Esophagus (tissue), 2 donors: ENCODE data around the gene ABCA9. TPM values are rescaled to one million over a fixed set of nuclear protein-coding genes. Genes with fewer than 3 reads are reported as not detected.
A peak's percentile ranks its signal among the peaks of the same experiment; 100 is the strongest.

Experiments used
- H3K27ac ChIP-seq, 2 donors: one replicate each; pipeline ENCODE4 v1.5.1; 2013; ENCODE audit warnings: low read depth in 2 of 2, mild to moderate bottlenecking in 2 of 2, inconsistent platforms in 1 of 2, low read length in 1 of 2, moderate library complexity in 1 of 2
- H3K27me3 ChIP-seq, 2 donors: one replicate each; pipeline ENCODE4 v1.6.1; 2013; ENCODE audit warnings: low read length in 2 of 2, control low read depth in 1 of 2, mild to moderate bottlenecking in 1 of 2; ENCODE audit not compliant: insufficient read depth in 2 of 2, control insufficient read depth in 1 of 2
- H3K36me3 ChIP-seq, 2 donors: one replicate each; pipeline ENCODE4 v1.6.1; 2013; ENCODE audit warnings: low read length in 1 of 2; ENCODE audit not compliant: control insufficient read depth in 2 of 2, insufficient read depth in 2 of 2
- H3K4me1 ChIP-seq, 2 donors: one replicate each; pipeline ENCODE4 v1.6.1; 2013; ENCODE audit warnings: low read length in 1 of 2; ENCODE audit not compliant: control insufficient read depth in 2 of 2, insufficient read depth in 2 of 2
- H3K4me3 ChIP-seq, 2 donors: one replicate each; pipeline ENCODE4 v1.5.1; 2013; ENCODE audit warnings: low read length in 2 of 2, mild to moderate bottlenecking in 2 of 2, low read depth in 1 of 2, moderate library complexity in 1 of 2
- H3K9me3 ChIP-seq, 2 donors: one replicate each; pipeline ENCODE4 v1.6.1; 2013; ENCODE audit warnings: mild to moderate bottlenecking in 2 of 2, low read depth in 1 of 2, low read length in 1 of 2, moderate library complexity in 1 of 2; ENCODE audit not compliant: control insufficient read depth in 2 of 2, insufficient read depth in 1 of 2
- WGBS, 2 donors: extraction: QIAGEN DNeasy Blood & Tissue Kit; methylation state at CpG; one replicate each; pipeline ENCODE4 v1.1.7; 2013; 5-methylcytosine and 5-hydroxymethylcytosine counted together
- polyA plus RNA-seq, 2 donors: library from polyadenylated mRNA; stranded (reverse); fragments of 200-250 nt; gene quantifications; one replicate each; pipeline ENCODE4 v1.2.3, GENCODE V29; 2013
- donor health status: healthy with polysubstance abuse.
- donor health status: Bipolar disorder and iron deficiency.

The ABCA9 gene
- polyA plus RNA-seq, 2 donors: 0.69 to 2.2 TPM

DNA sequence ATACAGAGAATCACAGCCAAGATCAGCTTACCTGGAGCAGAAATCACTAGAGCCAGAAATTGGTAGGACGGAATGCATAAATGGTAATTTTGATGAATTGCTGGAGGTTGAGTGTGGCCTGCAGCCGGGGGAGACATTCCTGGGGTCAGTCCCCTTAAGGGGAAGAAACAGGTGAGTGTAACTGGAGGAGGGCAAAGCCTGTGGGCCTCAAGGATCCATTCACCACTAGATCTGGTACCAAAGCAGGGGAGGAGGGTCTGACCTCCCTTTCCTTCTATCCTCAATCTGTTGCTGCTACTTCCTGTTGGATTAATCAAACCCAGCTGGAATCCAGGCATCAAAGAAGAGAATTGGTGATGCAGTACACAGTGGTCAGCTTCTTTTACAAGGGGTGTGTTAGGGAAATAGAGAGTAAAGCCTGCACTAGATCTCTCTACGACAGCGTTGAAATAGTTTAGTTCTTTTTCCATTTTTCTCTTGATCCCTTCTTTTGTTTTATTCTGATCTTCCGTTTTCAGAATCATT, 8.6 kb upstream of the ABCA9 start:
- Histone ChIP-seq H3K9me3 (no peaks in the 10 kb centered on the region), H3K27me3 (no peaks in the 10 kb centered on the region), H3K27ac (no peak overlapping the region), H3K4me3 (no peak overlapping the region), H3K36me3 (no peaks in the 10 kb centered on the region), H3K4me1 (no peaks in the 10 kb centered on the region)
- WGBS, 2 donors: 87 to 90% methylated on average over 5 of the region's 5 CpGs

DNA sequence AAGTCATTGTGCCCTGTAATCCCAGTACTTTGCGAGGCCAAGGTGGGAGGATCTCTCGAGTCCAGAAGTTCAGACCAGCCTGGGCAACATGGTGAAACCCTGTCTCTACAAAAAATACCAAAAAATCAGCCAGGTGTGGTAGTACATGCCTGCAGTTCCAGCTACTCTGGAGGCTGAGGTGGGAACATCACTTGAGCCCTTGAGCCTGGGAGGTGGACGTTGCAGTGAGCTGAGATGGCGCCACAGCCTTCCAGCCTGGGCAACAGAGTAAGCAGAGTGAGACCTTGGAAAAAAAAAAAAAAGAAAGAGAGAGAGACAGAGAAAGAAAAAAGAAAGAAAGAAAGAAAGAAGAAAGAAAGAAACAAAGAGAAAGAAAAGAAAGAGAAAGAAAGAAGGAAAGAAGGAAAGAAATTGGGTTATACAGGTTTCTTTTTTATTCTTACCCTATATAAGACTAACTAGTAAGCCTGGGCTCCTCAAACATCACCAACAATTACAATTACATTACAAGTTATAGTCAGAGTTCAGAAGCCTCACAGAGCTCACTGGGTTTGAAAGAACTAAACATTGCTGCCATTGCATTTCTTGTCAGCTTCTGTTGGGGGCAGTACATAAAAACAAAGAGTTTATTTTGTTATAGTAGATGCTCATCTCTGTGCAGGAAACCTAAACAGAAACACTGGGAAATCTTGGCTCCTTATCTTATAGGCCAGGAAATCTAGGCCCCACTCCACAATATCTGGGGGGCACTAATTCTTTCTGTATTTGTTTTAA, 6.7 kb upstream of the ABCA9 start:
- Histone ChIP-seq H3K4me1 (no peaks in the 10 kb centered on the region), H3K4me3 (no peak overlapping the region), H3K27me3 (no peaks in the 10 kb centered on the region), H3K9me3 (no peaks in the 10 kb centered on the region), H3K36me3 (no peaks in the 10 kb centered on the region), H3K27ac (no peak overlapping the region)
- 92 to 93% methylated on average over 4 of the region's 4 CpGs for WGBS, 2 donors

DNA sequence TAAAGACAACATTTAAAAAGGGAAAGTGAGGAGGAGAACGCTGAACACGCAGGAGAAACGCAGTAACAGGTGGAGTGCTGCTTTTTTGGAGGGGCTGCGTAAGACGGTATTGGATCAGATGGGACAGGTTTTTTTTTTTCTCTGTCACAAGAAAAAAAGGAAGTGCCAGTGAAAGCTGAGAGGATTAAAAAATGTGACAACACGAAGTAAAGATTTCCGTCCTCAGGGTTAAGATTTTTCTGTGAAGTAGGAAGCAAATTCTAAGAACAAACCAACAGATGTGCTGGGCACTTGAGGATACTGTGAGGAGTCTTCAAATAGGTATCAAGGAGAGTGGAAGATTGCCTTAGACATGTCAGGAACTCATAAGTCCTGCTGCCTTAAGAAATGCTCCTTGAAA, 5.8 kb upstream of the ABCA9 start:
- WGBS, 2 donors: 76 to 81% methylated on average over 7 of the region's 7 CpGs
- no peaks in the 10 kb centered on the region for H3K9me3 ChIP-seq
- no peak overlapping the region for H3K4me3 ChIP-seq
- no peaks in the 10 kb centered on the region for H3K27me3 ChIP-seq
- H3K27ac ChIP-seq: no peak overlapping the region
- H3K4me1 ChIP-seq: no peaks in the 10 kb centered on the region
- H3K36me3 ChIP-seq: no peaks in the 10 kb centered on the region

DNA sequence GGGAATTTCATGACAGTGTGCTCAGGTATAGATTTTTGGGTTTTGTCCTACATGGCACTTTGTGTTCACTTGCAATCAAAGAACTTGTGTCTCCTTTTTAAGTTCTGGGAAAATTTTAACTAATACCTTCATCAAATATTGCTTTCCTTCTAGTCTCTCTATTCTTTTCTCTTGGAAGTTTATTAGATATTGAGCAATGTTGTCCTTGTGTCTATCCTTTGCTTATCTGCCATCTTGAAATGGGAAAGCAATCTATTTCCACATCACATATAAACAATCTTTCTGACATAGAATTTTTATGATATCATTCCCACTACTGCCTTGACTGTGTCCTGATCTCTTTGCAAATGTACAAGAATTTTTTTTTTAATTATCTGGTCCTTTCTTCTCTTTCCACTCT, 4.4 kb upstream of the ABCA9 start:
- Histone ChIP-seq H3K4me3 (no peak overlapping the region), H3K27me3 (no peaks in the 10 kb centered on the region), H3K9me3 (no peaks in the 10 kb centered on the region), H3K27ac (no peak overlapping the region), H3K4me1 (no peaks in the 10 kb centered on the region), H3K36me3 (no peaks in the 10 kb centered on the region)

DNA sequence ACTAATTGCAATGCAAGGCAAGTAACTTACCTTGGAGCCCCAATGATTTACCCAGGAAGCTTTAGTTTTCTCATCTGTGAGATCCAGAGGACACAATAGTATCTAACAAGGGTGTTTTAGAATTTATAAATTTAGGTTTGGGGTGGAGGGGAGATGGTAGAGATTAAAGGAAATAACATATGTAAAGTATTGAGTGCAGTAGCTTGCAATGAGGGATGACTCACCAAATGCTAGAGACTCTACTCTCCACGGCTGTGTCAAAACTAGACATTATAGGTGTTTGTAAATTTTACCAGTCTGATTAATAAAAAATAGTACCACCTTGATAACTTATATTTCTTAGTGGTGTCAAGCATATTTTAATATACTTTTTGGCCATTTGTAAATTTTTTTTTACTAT, 3.7 kb upstream of the ABCA9 start:
- WGBS, 2 donors: 65 to 69% methylated on average over 1 of the region's 1 CpG
- Histone ChIP-seq H3K9me3 (no peaks in the 10 kb centered on the region), H3K4me1 (no peaks in the 10 kb centered on the region), H3K36me3 (no peaks in the 10 kb centered on the region), H3K27ac (no peak overlapping the region), H3K4me3 (no peak overlapping the region), H3K27me3 (no peaks in the 10 kb centered on the region)

DNA sequence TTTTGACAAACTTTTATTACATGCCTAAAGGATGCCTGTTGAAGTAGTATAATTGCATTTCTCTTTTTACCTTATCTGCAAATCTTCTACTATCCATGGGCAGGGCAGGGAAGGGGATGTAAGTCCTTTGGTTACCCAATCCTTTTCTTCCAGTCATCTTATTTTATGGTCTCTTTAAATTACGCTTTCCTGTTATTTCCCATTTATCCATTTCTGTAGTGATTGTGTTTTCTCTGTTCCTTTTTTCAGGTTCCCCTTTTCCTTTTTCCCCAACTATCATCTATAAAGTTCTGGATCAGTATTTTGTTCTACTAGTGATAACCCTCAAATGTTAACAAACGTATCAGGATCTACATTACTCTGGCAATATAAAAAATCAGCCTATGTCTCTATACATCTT, 3.3 kb upstream of the ABCA9 start:
- no peaks in the 10 kb centered on the region for H3K9me3 ChIP-seq
- no peaks in the 10 kb centered on the region for H3K27me3 ChIP-seq
- no peaks in the 10 kb centered on the region for H3K36me3 ChIP-seq
- no peak overlapping the region for H3K27ac ChIP-seq
- H3K4me3 ChIP-seq: no peak overlapping the region
- no peaks in the 10 kb centered on the region for H3K4me1 ChIP-seq
- 83 to 84% methylated on average over 2 of the region's 2 CpGs for WGBS, 2 donors

DNA sequence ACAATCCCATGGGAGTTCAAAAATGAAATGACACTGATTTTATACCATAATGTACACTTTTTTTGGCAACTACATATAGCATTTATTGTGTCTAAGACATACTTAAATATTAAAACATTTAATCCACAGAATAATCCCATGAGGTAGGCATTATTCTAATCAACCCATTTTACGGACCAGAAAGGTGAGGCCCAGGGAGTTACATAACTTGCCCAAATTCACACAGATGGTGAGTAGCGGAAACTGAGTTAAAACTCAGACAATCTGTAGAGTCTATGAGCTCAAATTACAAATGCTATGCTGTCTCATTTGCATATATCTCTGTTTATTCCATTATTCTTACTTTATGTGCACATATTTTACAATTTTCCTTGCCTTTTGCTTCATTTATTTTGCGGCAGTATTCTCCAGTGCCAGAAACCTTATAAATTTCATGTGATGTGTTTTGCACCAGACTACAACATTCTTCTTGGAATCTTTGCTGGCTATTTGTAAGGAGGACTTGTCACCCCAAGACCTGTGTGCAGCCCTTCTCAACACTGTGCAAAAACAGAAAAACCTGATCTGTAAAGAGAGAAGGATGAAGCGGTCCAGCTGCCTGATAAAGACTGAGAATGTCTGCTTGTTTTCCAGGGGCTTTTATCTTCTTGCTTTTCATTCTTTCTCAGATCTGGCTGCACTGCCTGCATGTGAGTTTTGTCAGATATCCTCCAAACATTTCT, 2.3 kb upstream of the ABCA9 start:
- Histone ChIP-seq H3K9me3 (no peaks in the 10 kb centered on the region), H3K36me3 (no peaks in the 10 kb centered on the region), H3K4me1 (no peaks in the 10 kb centered on the region), H3K27me3 (no peaks in the 10 kb centered on the region), H3K4me3 (no peak overlapping the region), H3K27ac (no peak overlapping the region)
- 85 to 88% methylated on average over 4 of the region's 4 CpGs for WGBS, 2 donors

DNA sequence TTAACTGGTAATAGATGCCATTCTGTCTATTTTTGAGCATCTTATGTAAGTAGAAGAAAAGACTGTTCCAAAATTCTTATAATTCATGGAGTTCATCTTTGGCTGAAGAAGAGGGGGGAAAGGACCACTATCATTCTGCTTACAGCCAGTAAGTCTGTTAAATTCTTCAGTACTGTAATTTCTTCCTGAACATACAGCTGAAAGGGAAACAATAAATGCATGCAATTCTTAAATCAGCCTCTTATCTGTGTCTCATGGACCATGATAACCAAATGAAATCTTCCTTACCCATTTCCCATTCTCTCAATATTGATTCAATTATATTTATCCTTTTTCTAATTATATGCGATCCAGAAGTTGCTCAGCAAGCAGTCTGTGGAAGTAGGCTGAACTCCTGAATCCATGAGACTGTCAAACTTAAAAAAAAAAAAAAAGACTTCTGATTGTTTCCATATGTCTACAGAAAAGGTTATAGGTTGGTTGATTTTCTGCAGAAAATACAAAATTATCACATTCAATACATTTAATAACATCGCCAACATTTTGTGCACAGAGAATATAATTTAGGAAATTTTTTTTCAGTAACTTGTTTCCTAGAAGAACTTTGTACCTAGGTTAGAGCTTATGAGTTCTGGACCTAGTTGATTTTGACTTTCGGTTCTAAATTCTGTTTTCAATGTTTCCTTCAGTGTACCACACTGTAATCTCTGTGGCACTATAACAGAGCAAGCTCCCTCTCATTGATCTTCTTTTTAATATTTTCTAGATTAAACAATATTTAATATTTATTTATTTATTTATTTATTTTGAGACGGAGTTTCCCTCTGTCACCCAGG, 1.2 kb upstream of the ABCA9 start:
- Histone ChIP-seq H3K27me3 (no peaks in the 10 kb centered on the region), H3K4me3 (no peak overlapping the region), H3K9me3 (no peaks in the 10 kb centered on the region), H3K36me3 (no peaks in the 10 kb centered on the region), H3K27ac (no peak overlapping the region), H3K4me1 (no peaks in the 10 kb centered on the region)
- WGBS, 2 donors: 79 to 90% methylated on average over 4 of the region's 4 CpGs

DNA sequence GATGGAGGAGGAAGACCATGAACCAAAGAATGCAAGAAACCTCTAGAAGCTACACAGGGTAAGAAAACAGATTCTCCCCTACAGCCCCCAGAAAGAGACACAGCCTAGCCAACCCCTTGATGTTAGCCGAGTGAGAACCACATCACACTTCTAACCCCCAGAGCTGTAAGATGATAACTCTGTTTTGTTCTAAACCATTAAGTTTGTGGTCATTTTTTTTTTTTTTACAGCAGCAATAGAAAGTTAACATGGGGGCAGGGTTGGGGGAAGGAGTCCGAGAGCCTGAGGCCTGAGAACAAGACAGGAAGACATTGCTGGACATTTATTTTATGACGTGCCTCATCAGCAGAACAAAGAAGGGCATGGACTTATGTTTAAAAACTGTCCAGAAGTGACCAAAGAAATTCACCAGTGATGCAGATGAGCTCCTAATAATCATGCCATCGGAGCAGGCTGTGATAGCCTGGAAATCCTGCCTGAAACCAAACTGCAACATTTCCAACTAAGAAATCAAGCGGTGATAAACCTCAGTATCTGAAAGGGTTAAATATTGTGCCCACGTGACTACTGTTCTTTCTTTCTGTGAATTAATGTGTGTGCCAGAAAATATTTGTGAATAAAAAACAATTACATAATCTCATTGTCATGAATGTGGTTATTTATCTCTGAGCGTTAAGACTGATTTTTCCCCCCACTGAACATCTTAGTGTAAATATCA, 1.1 kb downstream of the ABCA9 start:
- WGBS, 2 donors: 59 to 73% methylated on average over 7 of the region's 7 CpGs
- Histone ChIP-seq H3K4me3 (no peak overlapping the region), H3K36me3 (no peaks in the 10 kb centered on the region), H3K4me1 (no peaks in the 10 kb centered on the region), H3K27ac (peak overlapping the region; percentile 26 to 42), H3K9me3 (no peaks in the 10 kb centered on the region), H3K27me3 (no peaks in the 10 kb centered on the region)
